H1 (cell line): ENCODE data around the gene SHROOM3.

Source experiments
- EP300 ChIP-seq, 2 experiments: IDR thresholded peaks; 1 replicate in 1 of 2; 2 replicates in 1 of 2; pipeline ENCODE4 v1.6.1; 2011 to 2012; ENCODE audit warnings: low read depth in 2 of 2, low read length in 2 of 2, mild to moderate bottlenecking in 2 of 2, borderline replicate concordance in 1 of 2, inconsistent platforms in 1 of 2, moderate library complexity in 1 of 2
- JUND ChIP-seq: IDR thresholded peaks from 2 replicates; pipeline ENCODE4 v1.6.1; 2011; ENCODE audit warnings: mild to moderate bottlenecking, improper control_type of control experiment, low read length
- RAD21 ChIP-seq, 2 experiments: IDR thresholded peaks in 1 of 2; conservative IDR thresholded peaks in 1 of 2; 2 replicates each; pipeline ENCODE4 v1.6.1; 2011; ENCODE audit warnings: low read depth in 2 of 2, low read length in 2 of 2, improper control_type of control experiment in 1 of 2, inconsistent platforms in 1 of 2, mild to moderate bottlenecking in 1 of 2, moderate library complexity in 1 of 2
- TEAD4 ChIP-seq: IDR thresholded peaks from 2 replicates; pipeline ENCODE4 v1.6.1; 2012; ENCODE audit warnings: low read depth, low read length, inconsistent platforms, mixed read lengths
- ZNF274 ChIP-seq: IDR thresholded peaks from 2 replicates; pipeline ENCODE4 v1.7.0; 2012; ENCODE audit warnings: low read length, borderline replicate concordance; ENCODE audit errors: extremely low read depth
- TF ChIP-seq, protein P1 (sequence below), 3 experiments: IDR thresholded peaks; 1 replicate in 2 of 3; 2 replicates in 1 of 3; pipeline versions ENCODE4 v1.5.1 to v1.6.1; 2011; ENCODE audit warnings: low read length in 3 of 3, mild to moderate bottlenecking in 3 of 3, inconsistent platforms in 2 of 3, low read depth in 1 of 3, moderate library complexity in 1 of 3; ENCODE audit not compliant: insufficient read depth in 1 of 3; ENCODE audit errors: control extremely low read depth in 1 of 3
- TF ChIP-seq, protein P2 (sequence below): IDR thresholded peaks from 2 replicates; pipeline ENCODE4 v1.6.1; 2012; ENCODE audit warnings: inconsistent platforms

DNA sequence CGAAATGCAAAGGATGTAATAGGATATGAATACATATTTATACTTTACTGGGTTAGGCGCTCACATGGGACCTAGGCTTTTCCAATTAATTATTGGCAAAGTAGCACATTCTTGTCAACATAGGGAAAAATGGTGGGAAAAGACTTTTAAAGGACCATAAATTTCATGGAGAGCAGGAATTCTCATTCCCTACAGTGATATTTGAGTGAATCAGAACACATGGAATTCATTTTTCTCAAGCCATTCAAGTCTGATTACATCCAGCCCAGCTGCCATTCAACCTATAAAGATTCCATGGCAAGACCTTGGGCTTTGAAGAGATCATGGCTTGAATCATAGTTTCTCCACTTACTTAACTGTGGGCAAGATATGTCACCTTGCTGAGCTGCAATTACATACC is 312.5 kb downstream of the SHROOM3 start:
- TF ChIP-seq, protein P1, sequence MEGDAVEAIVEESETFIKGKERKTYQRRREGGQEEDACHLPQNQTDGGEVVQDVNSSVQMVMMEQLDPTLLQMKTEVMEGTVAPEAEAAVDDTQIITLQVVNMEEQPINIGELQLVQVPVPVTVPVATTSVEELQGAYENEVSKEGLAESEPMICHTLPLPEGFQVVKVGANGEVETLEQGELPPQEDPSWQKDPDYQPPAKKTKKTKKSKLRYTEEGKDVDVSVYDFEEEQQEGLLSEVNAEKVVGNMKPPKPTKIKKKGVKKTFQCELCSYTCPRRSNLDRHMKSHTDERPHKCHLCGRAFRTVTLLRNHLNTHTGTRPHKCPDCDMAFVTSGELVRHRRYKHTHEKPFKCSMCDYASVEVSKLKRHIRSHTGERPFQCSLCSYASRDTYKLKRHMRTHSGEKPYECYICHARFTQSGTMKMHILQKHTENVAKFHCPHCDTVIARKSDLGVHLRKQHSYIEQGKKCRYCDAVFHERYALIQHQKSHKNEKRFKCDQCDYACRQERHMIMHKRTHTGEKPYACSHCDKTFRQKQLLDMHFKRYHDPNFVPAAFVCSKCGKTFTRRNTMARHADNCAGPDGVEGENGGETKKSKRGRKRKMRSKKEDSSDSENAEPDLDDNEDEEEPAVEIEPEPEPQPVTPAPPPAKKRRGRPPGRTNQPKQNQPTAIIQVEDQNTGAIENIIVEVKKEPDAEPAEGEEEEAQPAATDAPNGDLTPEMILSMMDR (IDR thresholded peaks at IDR 0.05; ENCODE audit: control extremely low read depth in 1 of 3, insufficient read depth in 1 of 3, low read depth in 1 of 3, low read length in 3 of 3) = no peak
- no peak for TF ChIP-seq JUND
- TF ChIP-seq TEAD4 = no peak
- TF ChIP-seq, protein P2, sequence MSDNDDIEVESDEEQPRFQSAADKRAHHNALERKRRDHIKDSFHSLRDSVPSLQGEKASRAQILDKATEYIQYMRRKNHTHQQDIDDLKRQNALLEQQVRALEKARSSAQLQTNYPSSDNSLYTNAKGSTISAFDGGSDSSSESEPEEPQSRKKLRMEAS = no peak
- no peak for TF ChIP-seq ZNF274
- no peak for TF ChIP-seq EP300 (IDR thresholded peaks at IDR 0.05; ENCODE audit: borderline replicate concordance in 1 of 2, low read depth in 2 of 2, low read length in 2 of 2)
- no peak for TF ChIP-seq RAD21 (IDR thresholded peaks at IDR 0.05 in 1 of 2, conservative IDR thresholded peaks at IDR 0.05 in 1 of 2; ENCODE audit: low read depth in 2 of 2, low read length in 2 of 2)
